ENCODE data around the gene CORIN.

Gene CORIN

GRCh38 chr4:47705326-47705981, 132.4 kb downstream of the CORIN start:
- no peaks in the 10 kb centered on the region for H3K79me2 ChIP-seq (ENCODE audit: control insufficient read depth, low read length)
- H4K20me1 ChIP-seq (ENCODE audit: control insufficient read depth, insufficient read depth, low read depth, low read length), result no peaks in the 10 kb centered on the region
- H3K4me3 ChIP-seq (ENCODE audit: low read length), result no peak overlapping the region
- no peaks in the 10 kb centered on the region for H3K4me1 ChIP-seq (ENCODE audit: control insufficient read depth, low read length)
- no peak for TF ChIP-seq EZH2phosphoT487 (IDR thresholded peaks at IDR 0.05; ENCODE audit: borderline replicate concordance, low read length)
- TF ChIP-seq, protein P1, sequence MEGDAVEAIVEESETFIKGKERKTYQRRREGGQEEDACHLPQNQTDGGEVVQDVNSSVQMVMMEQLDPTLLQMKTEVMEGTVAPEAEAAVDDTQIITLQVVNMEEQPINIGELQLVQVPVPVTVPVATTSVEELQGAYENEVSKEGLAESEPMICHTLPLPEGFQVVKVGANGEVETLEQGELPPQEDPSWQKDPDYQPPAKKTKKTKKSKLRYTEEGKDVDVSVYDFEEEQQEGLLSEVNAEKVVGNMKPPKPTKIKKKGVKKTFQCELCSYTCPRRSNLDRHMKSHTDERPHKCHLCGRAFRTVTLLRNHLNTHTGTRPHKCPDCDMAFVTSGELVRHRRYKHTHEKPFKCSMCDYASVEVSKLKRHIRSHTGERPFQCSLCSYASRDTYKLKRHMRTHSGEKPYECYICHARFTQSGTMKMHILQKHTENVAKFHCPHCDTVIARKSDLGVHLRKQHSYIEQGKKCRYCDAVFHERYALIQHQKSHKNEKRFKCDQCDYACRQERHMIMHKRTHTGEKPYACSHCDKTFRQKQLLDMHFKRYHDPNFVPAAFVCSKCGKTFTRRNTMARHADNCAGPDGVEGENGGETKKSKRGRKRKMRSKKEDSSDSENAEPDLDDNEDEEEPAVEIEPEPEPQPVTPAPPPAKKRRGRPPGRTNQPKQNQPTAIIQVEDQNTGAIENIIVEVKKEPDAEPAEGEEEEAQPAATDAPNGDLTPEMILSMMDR (IDR thresholded peaks at IDR 0.05; ENCODE audit: low read depth, low read length, poor library complexity, severe bottlenecking), result peak; percentile 54
- H3K4me2 ChIP-seq (ENCODE audit: low read length), result no peak overlapping the region
- no peak overlapping the region for H3K27ac ChIP-seq (ENCODE audit: low read depth, low read length)
- no peaks in the 10 kb centered on the region for H3K9me3 ChIP-seq (ENCODE audit: control insufficient read depth, insufficient read depth, low read length)
- H3F3A ChIP-seq (ENCODE audit: control insufficient read depth, insufficient read depth), result no peaks in the 10 kb centered on the region
- no peaks in the 10 kb centered on the region for H3K36me3 ChIP-seq (ENCODE audit: control insufficient read depth, low read length)
- H3K9me2 ChIP-seq (replicated peaks; ENCODE audit: control insufficient read depth, low read length), result no peaks in the 10 kb centered on the region
- peaks cover 2% of the 10 kb centered on the region; the same call in 1 of the 2 replicates for H3K27me3 ChIP-seq (ENCODE audit: control insufficient read depth, low read length)

- Histone ChIP-seq H3F3A (ENCODE audit: control insufficient read depth, insufficient read depth) (no peaks in the 10 kb centered on the region), H3K4me2 (ENCODE audit: low read length) (no peak overlapping the region), H3K4me1 (ENCODE audit: control insufficient read depth, low read length) (no peaks in the 10 kb centered on the region), H3K27ac (ENCODE audit: low read depth, low read length) (no peak overlapping the region), H3K36me3 (ENCODE audit: control insufficient read depth, low read length) (no peaks in the 10 kb centered on the region), H3K9me3 (ENCODE audit: control insufficient read depth, insufficient read depth, low read length) (no peaks in the 10 kb centered on the region), H3K4me3 (ENCODE audit: low read length) (no peak overlapping the region), H4K20me1 (ENCODE audit: control insufficient read depth, insufficient read depth, low read depth, low read length) (no peaks in the 10 kb centered on the region), H3K27me3 (ENCODE audit: control insufficient read depth, low read length) (peaks cover 2% of the 10 kb centered on the region; the same call in 1 of the 2 replicates), H3K79me2 (ENCODE audit: control insufficient read depth, low read length) (no peaks in the 10 kb centered on the region), H3K9me2 (replicated peaks; ENCODE audit: control insufficient read depth, low read length) (no peaks in the 10 kb centered on the region)
- no peak for TF ChIP-seq EZH2phosphoT487 (IDR thresholded peaks at IDR 0.05; ENCODE audit: borderline replicate concordance, low read length)
- TF ChIP-seq, protein P1 (IDR thresholded peaks at IDR 0.05; ENCODE audit: low read depth, low read length, poor library complexity, severe bottlenecking), result peak; percentile 35
These were observed 133.1 kb downstream of the CORIN start for GRCh38 chr4:47704693-47705325.

- no peaks in the 10 kb centered on the region for H3K4me1 ChIP-seq (ENCODE audit: control insufficient read depth, low read length)
- H3K9me3 ChIP-seq (ENCODE audit: control insufficient read depth, insufficient read depth, low read length), result no peaks in the 10 kb centered on the region
- no peaks in the 10 kb centered on the region for H3K36me3 ChIP-seq (ENCODE audit: control insufficient read depth, low read length)
- H3K9me2 ChIP-seq (replicated peaks; ENCODE audit: control insufficient read depth, low read length), result no peaks in the 10 kb centered on the region
- H3K79me2 ChIP-seq (ENCODE audit: control insufficient read depth, low read length), result no peaks in the 10 kb centered on the region
- H4K20me1 ChIP-seq (ENCODE audit: control insufficient read depth, insufficient read depth, low read depth, low read length), result no peaks in the 10 kb centered on the region
- no peak overlapping the region for H3K4me3 ChIP-seq (ENCODE audit: low read length)
- no peak overlapping the region for H3K4me2 ChIP-seq (ENCODE audit: low read length)
- TF ChIP-seq, protein P1 (IDR thresholded peaks at IDR 0.05; ENCODE audit: low read depth, low read length, poor library complexity, severe bottlenecking), result no peak
- TF ChIP-seq EZH2phosphoT487 (IDR thresholded peaks at IDR 0.05; ENCODE audit: borderline replicate concordance, low read length), result no peak
- H3K27ac ChIP-seq (ENCODE audit: low read depth, low read length), result no peak overlapping the region
- H3F3A ChIP-seq (ENCODE audit: control insufficient read depth, insufficient read depth), result no peaks in the 10 kb centered on the region
- peaks cover 2% of the 10 kb centered on the region; the same call in 1 of the 2 replicates for H3K27me3 ChIP-seq (ENCODE audit: control insufficient read depth, low read length)
These were observed 133.9 kb downstream of the CORIN start for GRCh38 chr4:47703956-47704355.
